K562 (cell line): ENCODE results near the gene LDB2. TPM values are rescaled to one million over a fixed set of nuclear protein-coding genes. Genes with fewer than 3 reads are reported as not detected.

Experiments
- ATAC-seq: fragments of 200-7000 bp; cut with Tn5 transposase; 3 replicates; pipeline ENCODE4 v1.9.1; 2020; ENCODE audit warnings: moderate library complexity
- BruUV-seq: library from RNA; stranded (reverse); fragments of 400-500 nt; replicated peaks from 2 replicates; lab custom pipeline; 2021; lab: Mats Ljungman, UMichigan
- CTCF ChIA-PET: fragments of 300-600 bp; formaldehyde crosslinking; extraction: SDS; loops from one replicate; lab custom pipeline; 2021; ENCODE audit warnings: low intra/inter-chr PET ratio; lab: Yijun Ruan, JAX
- POLR2A ChIA-PET: fragments of 300-600, 350-650 bp; sonication (Branson Sonifier 250); formaldehyde crosslinking; extraction: SDS; loops from one replicate; lab custom pipeline; 2021; ENCODE audit warnings: antibody characterized with exemption, inconsistent platforms; lab: Yijun Ruan, JAX
- DNase-seq, 4 experiments: peaks; one replicate each; pipeline versions ENCODE4 v3.0.0 to v3.0.0-alpha.2; 2011 to 2018; ENCODE audit warnings: low spot score in 3 of 4, mixed read lengths in 3 of 4; ENCODE audit errors: extremely low read depth in 1 of 4
- FAIRE-seq: peaks from 2 replicates; lab custom pipeline; 2011; peaks lifted over from hg19 to GRCh38; lab: Jason Lieb, UNC
- H2AFZ ChIP-seq: 2 replicates; pipeline ENCODE4 v1.6.0; 2011; ENCODE audit warnings: low read depth, low read length, control low read depth, inconsistent platforms
- H3K27ac ChIP-seq: fragments of 200-600 bp; 3 replicates; pipeline ENCODE4 v1.8.0; 2011; ENCODE audit warnings: low read depth, mild to moderate bottlenecking, control low read depth, inconsistent platforms, low read length, moderate library complexity, mixed read lengths; ENCODE audit errors: extremely low read depth
- H3K27me3 ChIP-seq, 2 experiments: fragments of 300-600 bp in 1 of 2; 2 replicates in 1 of 2; 3 replicates in 1 of 2; pipeline versions ENCODE4 v1.6.0 to v1.8.0; 2011; ENCODE audit warnings: inconsistent platforms in 2 of 2, low read length in 2 of 2, mild to moderate bottlenecking in 1 of 2, mixed read lengths in 1 of 2, moderate library complexity in 1 of 2; ENCODE audit not compliant: control insufficient read depth in 2 of 2, insufficient read depth in 2 of 2
- H3K36me3 ChIP-seq: fragments of 300-600 bp; 3 replicates; pipeline ENCODE4 v1.8.0; 2011; ENCODE audit warnings: mild to moderate bottlenecking, low read length, inconsistent platforms; ENCODE audit not compliant: control insufficient read depth, insufficient read depth
- H3K4me1 ChIP-seq, 2 experiments: fragments of 200-600 bp in 1 of 2; replicated peaks in 1 of 2; 2 replicates in 1 of 2; 3 replicates in 1 of 2; pipeline versions ENCODE4 v1.5.1 to v1.8.0; 2011; ENCODE audit warnings: inconsistent platforms in 2 of 2, low read length in 2 of 2, mild to moderate bottlenecking in 1 of 2, mixed read lengths in 1 of 2, moderate library complexity in 1 of 2; ENCODE audit not compliant: control insufficient read depth in 2 of 2, insufficient read depth in 2 of 2
- H3K4me2 ChIP-seq: 2 replicates; pipeline ENCODE4 v1.6.1; 2011; ENCODE audit warnings: low read length, control low read depth, inconsistent platforms, mixed read lengths; ENCODE audit not compliant: insufficient read depth
- H3K4me3 ChIP-seq: fragments of 200-600 bp; sonication (generic), shearing (Covaris generic); 2 replicates; pipeline ENCODE4 v1.5.1; 2016; ENCODE audit warnings: control low read depth, inconsistent platforms
- H3K79me2 ChIP-seq: fragments of 200-600 bp; 3 replicates; pipeline ENCODE4 v1.8.0; 2011; ENCODE audit warnings: low read length, inconsistent platforms; ENCODE audit not compliant: control insufficient read depth, insufficient read depth
- H3K9ac ChIP-seq, 2 experiments: 2 replicates each; pipeline versions ENCODE4 v1.6.0 to v1.6.1; 2011; ENCODE audit warnings: low read depth in 2 of 2, low read length in 2 of 2, control low read depth in 1 of 2, inconsistent platforms in 1 of 2, mild to moderate bottlenecking in 1 of 2, mixed read lengths in 1 of 2; ENCODE audit not compliant: insufficient read depth in 1 of 2
- H3K9me1 ChIP-seq: one replicate; pipeline ENCODE4 v1.6.0; 2011; ENCODE audit warnings: inconsistent platforms, mild to moderate bottlenecking, low read length, moderate library complexity; ENCODE audit not compliant: control insufficient read depth, insufficient read depth
- H3K9me3 ChIP-seq: replicated peaks from 2 replicates; pipeline ENCODE4 v1.5.1; 2011; ENCODE audit warnings: low read depth, low read length, inconsistent platforms; ENCODE audit not compliant: control insufficient read depth, insufficient read depth
- H4K20me1 ChIP-seq: replicated peaks from 2 replicates; pipeline ENCODE4 v1.6.1; 2011; ENCODE audit warnings: low read length, inconsistent platforms, mixed read lengths; ENCODE audit not compliant: control insufficient read depth, insufficient read depth
- ADNP ChIP-seq: fragments of 200-800 bp; sonication (Bioruptor generic); IDR thresholded peaks from 2 replicates; pipeline ENCODE4 v1.6.1; 2016; ENCODE audit warnings: missing genetic modification characterization, missing compliant biosample characterization
- CBX2 ChIP-seq: fragments of 200-600 bp; sonication (generic); IDR thresholded peaks from one replicate; pipeline ENCODE4 v1.6.1; 2012; ENCODE audit warnings: mild to moderate bottlenecking, low read length, inconsistent platforms; ENCODE audit not compliant: insufficient read depth, poor library complexity, severe bottlenecking
- FOXK2 ChIP-seq, 2 experiments: fragments of 450-650 bp; IDR thresholded peaks in 1 of 2; conservative IDR thresholded peaks in 1 of 2; 2 replicates each; pipeline ENCODE4 v1.6.1; 2016; ENCODE audit warnings: low read depth in 2 of 2, mild to moderate bottlenecking in 1 of 2
- GABPB1 ChIP-seq: sonication (generic); formaldehyde crosslinking; IDR thresholded peaks from 2 replicates; pipeline ENCODE4 v1.8.0; 2022; ENCODE audit warnings: mild to moderate bottlenecking, missing genetic modification reagents
- MAFG ChIP-seq: fragments of 450-650 bp; conservative IDR thresholded peaks from 2 replicates; pipeline ENCODE4 v1.6.1; 2016; ENCODE audit warnings: missing genetic modification characterization, missing compliant biosample characterization
- MYC ChIP-seq, 2 experiments: fragments of 250-450 bp in 1 of 2; sonication (Bioruptor Pico) in 1 of 2; IDR thresholded peaks; 2 replicates each; pipeline versions ENCODE4 v1.5.1 to v1.6.1; 2012 to 2021; ENCODE audit warnings: low read depth in 2 of 2, borderline replicate concordance in 1 of 2, improper control_type of control experiment in 1 of 2, low read length in 1 of 2, mild to moderate bottlenecking in 1 of 2, moderate library complexity in 1 of 2
- STAG1 ChIP-seq: sonication (generic); formaldehyde crosslinking; IDR thresholded peaks from 2 replicates; pipeline ENCODE4 v1.5.0; 2020; ENCODE audit warnings: missing genetic modification reagents, borderline replicate concordance
- TARDBP ChIP-seq: fragments of 450-650 bp; IDR thresholded peaks from 2 replicates; pipeline ENCODE4 v1.6.1; 2016
- ZNF165 ChIP-seq: fragments of 250-450 bp; sonication (Bioruptor Pico); IDR thresholded peaks from 2 replicates; pipeline ENCODE4 v1.4.0; 2020; ENCODE audit warnings: borderline replicate concordance
- ZNF197 ChIP-seq: fragments of 200-800 bp; sonication (Bioruptor generic); IDR thresholded peaks from 2 replicates; pipeline ENCODE4 v1.6.1; 2016; ENCODE audit warnings: low read depth, missing genetic modification characterization, missing compliant biosample characterization
- WGBS: fragments of 100-300 bp; shearing (Covaris generic); methylation state at CpG from one replicate; pipeline ENCODE4 v1.1.6; 2016; ENCODE audit warnings: low coverage, mixed read lengths; ENCODE audit not compliant: insufficient coverage; ENCODE audit errors: missing lambda C conversion rate; 5-methylcytosine and 5-hydroxymethylcytosine counted together
- in situ Hi-C: fragments of 300-500 bp; cut with MboI; formaldehyde crosslinking; loops from 4 replicates; pipeline ENCODE4 v1.15.0; 2018; ENCODE audit warnings: inconsistent platforms, mixed read lengths
- intact Hi-C: fragments of 100-400 bp; cut with micrococcal nuclease; formaldehyde crosslinking; loops from 2 replicates; pipeline ENCODE4 v1.14.2; 2022
- polyA plus RNA-seq, 8 experiments: library from polyadenylated mRNA; depleted of rRNA in 4 of 8; stranded (reverse) in 5 of 8; unstranded in 3 of 8; fragments of >200 nt; fragmentation: Nextera tagmentation in 2 of 8; fragmentation: Illumina TruSeq in 1 of 8; extraction: Ambion mirVana in 2 of 8; extraction: Trizol in 1 of 8; gene quantifications; 2 replicates each; pipeline versions ENCODE4 v1.2.1 to v1.2.3, GENCODE V29; 2011 to 2014; ENCODE audit warnings: inconsistent platforms in 1 of 8, missing spikeins in 1 of 8
- total RNA-seq, 7 experiments: library from RNA; depleted of rRNA in 6 of 7; stranded (reverse); fragments of >200 nt in 6 of 7; fragmentation: Illumina TruSeq in 2 of 7; extraction: Trizol in 2 of 7; gene quantifications; 2 replicates each; pipeline versions ENCODE4 v1.2.1 to v1.2.3, GENCODE V29; 2011 to 2021; ENCODE audit warnings: low replicate concordance in 1 of 7
- TF ChIP-seq, protein P1 (sequence below): fragments of 250-450 bp; sonication (Bioruptor Pico); IDR thresholded peaks from 2 replicates; pipeline ENCODE4 v1.5.0; 2021; ENCODE audit warnings: mild to moderate bottlenecking, moderate library complexity
- TF ChIP-seq, protein P2 (sequence below): sonication (generic); formaldehyde crosslinking; IDR thresholded peaks from 2 replicates; pipeline ENCODE4 v1.8.0; 2022; ENCODE audit warnings: mild to moderate bottlenecking, missing genetic modification reagents, borderline replicate concordance
- TF ChIP-seq, protein P3 (sequence below): IDR thresholded peaks from 2 replicates; pipeline ENCODE4 v1.6.1; 2012; ENCODE audit warnings: low read depth, low read length, improper control_type of control experiment, borderline replicate concordance
- TF ChIP-seq, protein P4 (sequence below): fragments of 450-650 bp; formaldehyde crosslinking; IDR thresholded peaks from 2 replicates; pipeline ENCODE4 v1.4.0; 2022; ENCODE audit warnings: missing genetic modification characterization

Gene LDB2
- total and polyA plus RNA-seq, 9 of the 15 experiments (the other 6 are each of a cell fraction or from before 2014, with no cell fraction given), result 0.10 to 0.20 TPM; not detected in 7

DNA sequence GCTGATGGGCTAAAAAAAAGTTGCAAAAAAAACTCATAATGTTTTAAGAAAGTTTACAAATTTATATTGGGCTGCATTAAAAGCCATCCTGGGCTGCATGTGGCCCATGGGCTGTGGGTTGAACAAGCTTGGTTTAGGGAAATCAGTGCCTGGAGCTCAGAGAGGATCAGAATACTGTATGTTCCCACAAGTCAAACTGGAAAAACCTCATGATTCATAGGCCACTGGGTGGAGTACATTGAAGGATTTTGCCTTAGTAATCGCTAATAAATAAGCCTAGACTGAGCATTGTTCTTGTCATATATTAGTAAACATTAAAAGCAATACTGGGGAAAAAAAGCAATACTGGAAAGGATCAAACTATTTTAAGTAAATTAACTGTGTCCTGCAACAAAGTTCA is 425.9 kb downstream of the LDB2 start:
- H3K4me3 ChIP-seq, result no peak overlapping the region
- TF ChIP-seq ADNP, result no peak
- TF ChIP-seq FOXK2 (conservative IDR thresholded peaks at IDR 0.05 in 1 of 2, IDR thresholded peaks at IDR 0.05 in 1 of 2; ENCODE audit: low read depth in 2 of 2), result no peak
- no peak for TF ChIP-seq STAG1 (CRISPR knock-in tag)
- no peak for TF ChIP-seq TARDBP
- TF ChIP-seq, protein P1, sequence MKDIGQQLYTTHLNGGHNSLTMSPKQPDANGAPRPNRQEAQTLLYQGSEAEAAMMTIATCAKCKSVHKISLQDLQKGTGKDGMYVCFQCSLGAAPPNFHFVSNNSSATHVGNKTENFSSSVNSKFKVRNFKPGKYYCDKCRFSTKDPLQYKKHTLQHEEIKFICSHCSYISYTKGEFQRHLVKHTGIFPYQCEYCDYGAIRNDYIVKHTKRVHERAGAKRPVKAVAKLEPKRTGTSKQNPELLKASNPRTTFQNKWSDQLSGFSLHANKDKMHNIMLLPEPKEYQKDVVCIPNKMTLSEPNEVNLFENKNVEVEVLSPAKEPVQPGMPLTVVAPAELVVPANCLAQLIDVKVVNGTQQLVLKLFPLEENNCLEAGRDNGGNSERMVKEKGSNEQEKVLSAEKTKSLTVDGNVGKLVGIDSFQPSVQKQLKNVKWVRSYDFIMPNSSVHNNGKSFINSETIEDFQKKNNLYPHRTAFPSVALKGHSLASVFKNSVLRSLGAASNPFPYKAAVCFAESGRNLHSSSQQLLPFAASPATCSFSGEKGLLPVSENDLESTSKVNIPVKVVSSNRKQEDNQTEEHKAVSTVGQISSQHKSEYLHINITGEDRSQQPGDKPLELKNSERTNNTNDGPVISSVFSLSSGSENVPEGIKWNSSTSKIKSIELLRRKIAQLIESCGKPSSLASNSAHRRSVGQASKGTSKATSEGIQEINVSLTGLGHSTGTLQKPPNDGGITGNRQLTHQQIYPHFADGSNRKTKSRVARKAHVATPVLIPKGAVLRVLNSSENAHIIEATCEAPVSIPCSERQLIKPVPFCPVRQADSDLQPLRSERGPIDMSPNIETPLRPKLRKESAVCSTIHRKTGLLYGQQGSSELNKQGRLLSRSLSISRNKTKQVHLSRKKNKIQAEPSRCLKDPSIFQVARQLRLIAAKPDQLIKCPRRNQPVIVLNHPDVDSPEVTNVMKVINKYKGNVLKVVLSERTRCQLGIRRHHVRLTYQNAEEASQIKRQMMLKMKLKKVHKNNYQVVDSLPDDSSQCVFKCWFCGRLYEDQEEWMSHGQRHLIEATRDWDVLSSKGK (CRISPR knock-in tag), result no peak
- TF ChIP-seq ZNF197 (CRISPR knock-in tag), result no peak
- TF ChIP-seq, protein P2, sequence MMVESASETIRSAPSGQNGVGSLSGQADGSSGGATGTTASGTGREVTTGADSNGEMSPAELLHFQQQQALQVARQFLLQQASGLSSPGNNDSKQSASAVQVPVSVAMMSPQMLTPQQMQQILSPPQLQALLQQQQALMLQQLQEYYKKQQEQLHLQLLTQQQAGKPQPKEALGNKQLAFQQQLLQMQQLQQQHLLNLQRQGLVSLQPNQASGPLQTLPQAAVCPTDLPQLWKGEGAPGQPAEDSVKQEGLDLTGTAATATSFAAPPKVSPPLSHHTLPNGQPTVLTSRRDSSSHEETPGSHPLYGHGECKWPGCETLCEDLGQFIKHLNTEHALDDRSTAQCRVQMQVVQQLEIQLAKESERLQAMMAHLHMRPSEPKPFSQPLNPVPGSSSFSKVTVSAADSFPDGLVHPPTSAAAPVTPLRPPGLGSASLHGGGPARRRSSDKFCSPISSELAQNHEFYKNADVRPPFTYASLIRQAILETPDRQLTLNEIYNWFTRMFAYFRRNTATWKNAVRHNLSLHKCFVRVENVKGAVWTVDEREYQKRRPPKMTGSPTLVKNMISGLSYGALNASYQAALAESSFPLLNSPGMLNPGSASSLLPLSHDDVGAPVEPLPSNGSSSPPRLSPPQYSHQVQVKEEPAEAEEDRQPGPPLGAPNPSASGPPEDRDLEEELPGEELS (CRISPR knock-in tag), result no peak
- no peak for TF ChIP-seq MAFG (tag)
- TF ChIP-seq ZNF165 (CRISPR knock-in tag), result no peak
- TF ChIP-seq, protein P3, sequence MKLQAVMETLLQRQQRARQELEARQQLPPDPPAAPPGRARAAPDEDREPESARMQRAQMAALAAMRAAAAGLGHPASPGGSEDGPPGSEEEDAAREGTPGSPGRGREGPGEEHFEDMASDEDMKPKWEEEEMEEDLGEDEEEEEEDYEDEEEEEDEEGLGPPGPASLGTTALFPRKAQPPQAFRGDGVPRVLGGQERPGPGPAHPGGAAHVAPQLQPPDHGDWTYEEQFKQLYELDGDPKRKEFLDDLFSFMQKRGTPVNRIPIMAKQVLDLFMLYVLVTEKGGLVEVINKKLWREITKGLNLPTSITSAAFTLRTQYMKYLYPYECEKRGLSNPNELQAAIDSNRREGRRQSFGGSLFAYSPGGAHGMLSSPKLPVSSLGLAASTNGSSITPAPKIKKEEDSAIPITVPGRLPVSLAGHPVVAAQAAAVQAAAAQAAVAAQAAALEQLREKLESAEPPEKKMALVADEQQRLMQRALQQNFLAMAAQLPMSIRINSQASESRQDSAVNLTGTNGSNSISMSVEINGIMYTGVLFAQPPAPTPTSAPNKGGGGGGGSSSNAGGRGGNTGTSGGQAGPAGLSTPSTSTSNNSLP, result no peak
- no peak for TF ChIP-seq MYC (IDR thresholded peaks at IDR 0.05; ENCODE audit: low read depth, low read length)
- TF ChIP-seq MYC (CRISPR knock-in tag; IDR thresholded peaks at IDR 0.05; ENCODE audit: borderline replicate concordance, low read depth), result no peak
- no peak for TF ChIP-seq GABPB1 (CRISPR knock-in tag)
- TF ChIP-seq, protein P4, sequence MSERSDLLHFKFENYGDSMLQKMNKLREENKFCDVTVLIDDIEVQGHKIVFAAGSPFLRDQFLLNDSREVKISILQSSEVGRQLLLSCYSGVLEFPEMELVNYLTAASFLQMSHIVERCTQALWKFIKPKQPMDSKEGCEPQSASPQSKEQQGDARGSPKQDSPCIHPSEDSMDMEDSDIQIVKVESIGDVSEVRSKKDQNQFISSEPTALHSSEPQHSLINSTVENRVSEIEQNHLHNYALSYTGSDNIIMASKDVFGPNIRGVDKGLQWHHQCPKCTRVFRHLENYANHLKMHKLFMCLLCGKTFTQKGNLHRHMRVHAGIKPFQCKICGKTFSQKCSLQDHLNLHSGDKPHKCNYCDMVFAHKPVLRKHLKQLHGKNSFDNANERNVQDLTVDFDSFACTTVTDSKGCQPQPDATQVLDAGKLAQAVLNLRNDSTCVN (CRISPR knock-in tag), result no peak
- no peak for TF ChIP-seq CBX2

More for the DNA sequence above, 425.9 kb downstream of the LDB2 start:
- no TSS peak for BruUV-seq
- Histone ChIP-seq H3K9ac (no peak overlapping the region), H2AFZ (no peak overlapping the region), H3K27me3 (no peaks in the 10 kb centered on the region), H3K4me2 (no peak overlapping the region), H3K9me1 (no peaks in the 10 kb centered on the region), H3K27ac (no peak overlapping the region), H4K20me1 (no peaks in the 10 kb centered on the region), H3K9me3 (no peaks in the 10 kb centered on the region), H3K79me2 (no peaks in the 10 kb centered on the region), H3K4me1 (no peaks in the 10 kb centered on the region), H3K36me3 (no peaks in the 10 kb centered on the region)
- ATAC-seq (no peak), FAIRE-seq (no peak), DNase-seq (no peak)
- 0% methylated on average over 1 of the region's 1 CpG for WGBS
- POLR2A ChIA-PET, result no interaction called here
- CTCF ChIA-PET, result no interaction called here
- in situ Hi-C loops, result no loop called here
- intact Hi-C loops, result no loop called here
